Osteoblast (primary cell): Measurements from ENCODE around the gene OTOP3. TPM values are rescaled to one million over a fixed set of nuclear protein-coding genes. Genes with fewer than 3 reads are reported as not detected.

Experiments used
- DNase-seq: peaks from one replicate; pipeline ENCODE4 v3.0.0; 2011; ENCODE audit warnings: low spot score, mixed read lengths; ENCODE audit not compliant: insufficient read length; ENCODE audit errors: missing footprints
- H2AFZ ChIP-seq: 2 replicates; pipeline ENCODE4 v1.6.0; 2011; ENCODE audit warnings: mild to moderate bottlenecking, low read length
- H3K27ac ChIP-seq: 2 replicates; pipeline ENCODE4 v1.5.1; 2011; ENCODE audit warnings: mild to moderate bottlenecking, low read depth, low read length, moderate library complexity
- H3K27me3 ChIP-seq: 2 replicates; pipeline ENCODE4 v1.6.0; 2012; ENCODE audit warnings: mild to moderate bottlenecking, control low read depth, inconsistent platforms, low read length, moderate library complexity; ENCODE audit not compliant: insufficient read depth
- H3K36me3 ChIP-seq: 2 replicates; pipeline ENCODE4 v1.5.1; 2011; ENCODE audit warnings: mild to moderate bottlenecking, low read length, control low read depth, moderate library complexity; ENCODE audit not compliant: insufficient read depth
- H3K4me1 ChIP-seq: 2 replicates; pipeline ENCODE4 v1.5.1; 2011; ENCODE audit warnings: mild to moderate bottlenecking, low read length, control low read depth, moderate library complexity; ENCODE audit not compliant: insufficient read depth
- H3K4me2 ChIP-seq: 2 replicates; pipeline ENCODE4 v1.6.0; 2011; ENCODE audit warnings: mild to moderate bottlenecking, low read length; ENCODE audit not compliant: insufficient read depth
- H3K4me3 ChIP-seq: fragments of 200-600 bp; sonication (generic); 3 replicates; pipeline ENCODE4 v1.5.1; 2012; ENCODE audit warnings: mild to moderate bottlenecking, low read length, inconsistent platforms; ENCODE audit not compliant: insufficient read depth
- H3K79me2 ChIP-seq: 2 replicates; pipeline ENCODE4 v1.6.0; 2012; ENCODE audit warnings: mild to moderate bottlenecking, low read length, control low read depth, inconsistent platforms; ENCODE audit not compliant: insufficient read depth
- H3K9me3 ChIP-seq: 2 replicates; pipeline ENCODE4 v1.5.1; 2011; ENCODE audit warnings: low read depth, low read length, control low read depth
- H4K20me1 ChIP-seq: 2 replicates; pipeline ENCODE4 v1.6.0; 2012; ENCODE audit warnings: mild to moderate bottlenecking, low read length, control low read depth; ENCODE audit not compliant: insufficient read depth
- CTCF ChIP-seq: IDR thresholded peaks from 2 replicates; pipeline ENCODE4 v1.5.1; 2011; ENCODE audit warnings: mild to moderate bottlenecking, low read depth, low read length, moderate library complexity; ENCODE audit errors: extremely low read depth
- total RNA-seq: library from RNA; depleted of rRNA; stranded (reverse); fragments of >200 nt; gene quantifications from 2 replicates; pipeline ENCODE4 v1.2.3, GENCODE V29; 2012

OTOP3 gene
- total RNA-seq, 1 donor, result not detected

GRCh38 chr17:74946641-74947040, 10.9 kb downstream of the OTOP3 start:
- Histone ChIP-seq H3K4me1 (no peaks in the 10 kb centered on the region), H3K79me2 (no peaks in the 10 kb centered on the region), H3K36me3 (no peaks in the 10 kb centered on the region), H3K27ac (no peak overlapping the region), H4K20me1 (no peaks in the 10 kb centered on the region), H3K27me3 (peaks cover 23% of the 10 kb centered on the region), H2AFZ (no peak overlapping the region), H3K4me2 (no peak overlapping the region), H3K9me3 (no peaks in the 10 kb centered on the region), H3K4me3 (no peak overlapping the region)
- no peak for DNase-seq
- no peak for TF ChIP-seq CTCF

GRCh38 chr17:74947041-74947754, 11.5 kb downstream of the OTOP3 start:
- H3K36me3 ChIP-seq, result no peaks in the 10 kb centered on the region
- peaks cover 24% of the 10 kb centered on the region for H3K27me3 ChIP-seq
- no peak overlapping the region for H3K4me2 ChIP-seq
- no peak for DNase-seq
- no peaks in the 10 kb centered on the region for H3K9me3 ChIP-seq
- H2AFZ ChIP-seq, result no peak overlapping the region
- no peaks in the 10 kb centered on the region for H4K20me1 ChIP-seq
- H3K4me1 ChIP-seq, result no peaks in the 10 kb centered on the region
- no peak overlapping the region for H3K4me3 ChIP-seq
- no peak overlapping the region for H3K27ac ChIP-seq
- no peak for TF ChIP-seq CTCF
- no peaks in the 10 kb centered on the region for H3K79me2 ChIP-seq

- H3K27me3 ChIP-seq, result peaks cover 12% of the 10 kb centered on the region
These were observed 13.9 kb downstream of the OTOP3 start for GRCh38 chr17:74949455-74950115.

More at GRCh38 chr17:74949455-74950115, 13.9 kb downstream of the OTOP3 start:
- H3K4me2 ChIP-seq, result no peak overlapping the region
- H3K79me2 ChIP-seq, result no peaks in the 10 kb centered on the region
- no peaks in the 10 kb centered on the region for H3K9me3 ChIP-seq
- H3K4me3 ChIP-seq, result no peak overlapping the region
- no peak for DNase-seq
- no peak overlapping the region for H2AFZ ChIP-seq
- no peaks in the 10 kb centered on the region for H3K4me1 ChIP-seq
- no peaks in the 10 kb centered on the region for H4K20me1 ChIP-seq
- H3K27ac ChIP-seq, result no peak overlapping the region
- TF ChIP-seq CTCF, result no peak
- no peaks in the 10 kb centered on the region for H3K36me3 ChIP-seq
